ENCODE measurements around the gene EML4. TPM values are rescaled to one million over a fixed set of nuclear protein-coding genes. Genes with fewer than 3 reads are reported as not detected.

Gene EML4
- total and polyA plus RNA-seq, 8 donors, result 12.5 to 44.0 (median 33.2) TPM

- no peak overlapping the region for H3K4me3 ChIP-seq
- H3K9me3 ChIP-seq, result no peaks in the 10 kb centered on the region
- ATAC-seq, result no peak
- H3K27ac ChIP-seq, result no peak overlapping the region
- no peak for DNase-seq
- TF ChIP-seq, protein P1, sequence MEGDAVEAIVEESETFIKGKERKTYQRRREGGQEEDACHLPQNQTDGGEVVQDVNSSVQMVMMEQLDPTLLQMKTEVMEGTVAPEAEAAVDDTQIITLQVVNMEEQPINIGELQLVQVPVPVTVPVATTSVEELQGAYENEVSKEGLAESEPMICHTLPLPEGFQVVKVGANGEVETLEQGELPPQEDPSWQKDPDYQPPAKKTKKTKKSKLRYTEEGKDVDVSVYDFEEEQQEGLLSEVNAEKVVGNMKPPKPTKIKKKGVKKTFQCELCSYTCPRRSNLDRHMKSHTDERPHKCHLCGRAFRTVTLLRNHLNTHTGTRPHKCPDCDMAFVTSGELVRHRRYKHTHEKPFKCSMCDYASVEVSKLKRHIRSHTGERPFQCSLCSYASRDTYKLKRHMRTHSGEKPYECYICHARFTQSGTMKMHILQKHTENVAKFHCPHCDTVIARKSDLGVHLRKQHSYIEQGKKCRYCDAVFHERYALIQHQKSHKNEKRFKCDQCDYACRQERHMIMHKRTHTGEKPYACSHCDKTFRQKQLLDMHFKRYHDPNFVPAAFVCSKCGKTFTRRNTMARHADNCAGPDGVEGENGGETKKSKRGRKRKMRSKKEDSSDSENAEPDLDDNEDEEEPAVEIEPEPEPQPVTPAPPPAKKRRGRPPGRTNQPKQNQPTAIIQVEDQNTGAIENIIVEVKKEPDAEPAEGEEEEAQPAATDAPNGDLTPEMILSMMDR (IDR thresholded peaks at IDR 0.05), result no peak
- no peaks in the 10 kb centered on the region for H3K4me1 ChIP-seq
- peaks cover 0 to 21% (median 9%) of the 10 kb centered on the region in 3 donors for H3K36me3 ChIP-seq
- no peaks in the 10 kb centered on the region for H3K27me3 ChIP-seq
- intact Hi-C loops (cut with DNase I), result loop anchor here in 1 of 3 donors (10.0 kb wide), 1 partner anchor 482 kb away; no protein-coding TSS in a partner anchor
- WGBS, 2 donors, result 91 to 96% methylated on average over 9 of the region's 9 CpGs
- FAIRE-seq, result no peak
These were observed 167.3 kb downstream of the EML4 start for GRCh38 chr2:42336361-42336965.

GRCh38 chr2:42337356-42337820, 168.2 kb downstream of the EML4 start:
- Histone ChIP-seq H3K27ac (no peak overlapping the region), H3K4me3 (no peak overlapping the region), H3K36me3 (peaks cover 0 to 17% (median 5%) of the 10 kb centered on the region in 3 donors), H3K9me3 (no peaks in the 10 kb centered on the region), H3K27me3 (no peaks in the 10 kb centered on the region), H3K4me1 (peaks cover 2 to 3% (median 3%) of the 10 kb centered on the region in 3 donors)
- 95 to 98% methylated on average over 5 of the region's 5 CpGs for WGBS, 2 donors
- intact Hi-C loops (cut with DNase I), result loop anchor here in 1 of 3 donors (10.0 kb wide), 1 partner anchor 483 kb away; no protein-coding TSS in a partner anchor
- TF ChIP-seq, protein P1 (IDR thresholded peaks at IDR 0.05), result no peak
- DNase-seq (no peak), ATAC-seq (no peak), FAIRE-seq (no peak)

GRCh38 chr2:42337846-42338566, 168.9 kb downstream of the EML4 start:
- H3K27ac ChIP-seq, result no peak overlapping the region
- WGBS, 2 donors, result 96% methylated on average over 28 of the region's 28 CpGs
- intact Hi-C loops (cut with DNase I), result loop anchor here in 1 of 3 donors (10.0 kb wide), 1 partner anchor 483 kb away; no protein-coding TSS in a partner anchor
- FAIRE-seq, result no peak
- no peaks in the 10 kb centered on the region for H3K9me3 ChIP-seq
- no peak for DNase-seq
- no peak for ATAC-seq
- no peak overlapping the region for H3K4me3 ChIP-seq
- peaks cover 0 to 11% (median 5%) of the 10 kb centered on the region in 3 donors for H3K36me3 ChIP-seq
- H3K4me1 ChIP-seq, result peaks cover 4 to 8% (median 7%) of the 10 kb centered on the region in 3 donors
- TF ChIP-seq, protein P1 (IDR thresholded peaks at IDR 0.05), result no peak
- no peaks in the 10 kb centered on the region for H3K27me3 ChIP-seq

- no peaks in the 10 kb centered on the region for H3K9me3 ChIP-seq
- H3K36me3 ChIP-seq, result peaks cover 0 to 5% (median 4%) of the 10 kb centered on the region in 3 donors
- H3K4me1 ChIP-seq, result peaks cover 4 to 8% (median 7%) of the 10 kb centered on the region in 3 donors
- no peak for DNase-seq
- no peak overlapping the region for H3K4me3 ChIP-seq
- peak in 3 of 4 donors; percentile 18 to 71 (median 68) for ATAC-seq
- no peaks in the 10 kb centered on the region for H3K27me3 ChIP-seq
- intact Hi-C loops (cut with DNase I), result loop anchor here in 1 of 3 donors (10.0 kb wide), 1 partner anchor 484 kb away; no protein-coding TSS in a partner anchor
- no peak overlapping the region for H3K27ac ChIP-seq
- TF ChIP-seq, protein P1 (IDR thresholded peaks at IDR 0.05), result no peak
- FAIRE-seq, result no peak
- 81 to 87% methylated on average over 13 of the region's 13 CpGs for WGBS, 2 donors
These were observed 169.5 kb downstream of the EML4 start for GRCh38 chr2:42338567-42339190.
